Chondrocyte (in vitro differentiated cells): ENCODE measurements around the gene TSPAN18. TPM values are rescaled to one million over a fixed set of nuclear protein-coding genes. Genes with fewer than 3 reads are reported as not detected.

Source experiments
- DNase-seq: peaks from one replicate; pipeline ENCODE4 v3.0.0; 2021; ENCODE audit warnings: mixed read lengths, low spot score
- H3K27ac Mint-ChIP-seq: one replicate; pipeline ENCODE4 v1.8.0; 2021; ENCODE audit warnings: mild to moderate bottlenecking, moderate library complexity, mixed read lengths; ENCODE audit not compliant: unreplicated experiment
- H3K27me3 Mint-ChIP-seq: 2 replicates; pipeline ENCODE4 v1.8.0; 2021; ENCODE audit warnings: low read depth, mixed read lengths
- H3K36me3 Mint-ChIP-seq: 2 replicates; pipeline ENCODE4 v1.8.0; 2021; ENCODE audit warnings: low read depth, mixed read lengths
- H3K4me1 Mint-ChIP-seq: 2 replicates; pipeline ENCODE4 v1.8.0; 2021; ENCODE audit warnings: low read depth, mild to moderate bottlenecking, mixed read lengths
- H3K4me3 Mint-ChIP-seq: one replicate; pipeline ENCODE4 v1.8.0; 2021; ENCODE audit warnings: mild to moderate bottlenecking, moderate library complexity, mixed read lengths; ENCODE audit not compliant: unreplicated experiment
- H3K9me3 Mint-ChIP-seq: 2 replicates; pipeline ENCODE4 v1.8.0; 2021; ENCODE audit warnings: low read depth, mixed read lengths
- total RNA-seq: library from RNA; stranded (reverse); gene quantifications from 3 replicates; pipeline ENCODE4 v1.2.1, GENCODE V29; 2021
- TF ChIP-seq, protein P1 (sequence below): fragments of 200-600 bp; sonication (generic); IDR thresholded peaks from 2 replicates; pipeline ENCODE4 v1.5.0; 2021; ENCODE audit warnings: antibody characterized with exemption, mild to moderate bottlenecking, moderate library complexity

The TSPAN18 gene
- total RNA-seq, 1 donor from 2014 or later: 4.0 TPM

DNA sequence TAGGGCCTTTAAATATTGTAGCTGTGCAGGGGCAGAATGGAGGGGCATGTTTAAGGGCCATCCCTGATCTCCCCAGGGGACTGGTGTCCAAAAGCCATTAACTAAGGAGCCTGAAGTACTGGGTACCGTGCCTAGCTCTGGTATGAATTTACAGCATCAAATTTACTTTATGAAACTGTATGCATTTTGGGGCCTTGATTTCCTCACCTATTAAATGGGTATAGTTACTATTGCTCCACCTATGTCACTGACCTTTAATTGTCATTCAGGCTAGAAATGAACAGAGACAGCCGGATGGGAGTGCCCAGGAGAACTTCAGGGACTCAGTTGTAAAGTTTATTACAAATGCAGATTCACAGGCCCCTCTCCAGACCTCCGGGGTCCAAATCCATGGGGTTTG is 235.7 kb downstream of the TSPAN18 start:
- H3K9me3 Mint-ChIP-seq: no peaks in the 10 kb centered on the region
- no peaks in the 10 kb centered on the region for H3K27me3 Mint-ChIP-seq
- no peak overlapping the region for H3K27ac Mint-ChIP-seq
- TF ChIP-seq, protein P1, sequence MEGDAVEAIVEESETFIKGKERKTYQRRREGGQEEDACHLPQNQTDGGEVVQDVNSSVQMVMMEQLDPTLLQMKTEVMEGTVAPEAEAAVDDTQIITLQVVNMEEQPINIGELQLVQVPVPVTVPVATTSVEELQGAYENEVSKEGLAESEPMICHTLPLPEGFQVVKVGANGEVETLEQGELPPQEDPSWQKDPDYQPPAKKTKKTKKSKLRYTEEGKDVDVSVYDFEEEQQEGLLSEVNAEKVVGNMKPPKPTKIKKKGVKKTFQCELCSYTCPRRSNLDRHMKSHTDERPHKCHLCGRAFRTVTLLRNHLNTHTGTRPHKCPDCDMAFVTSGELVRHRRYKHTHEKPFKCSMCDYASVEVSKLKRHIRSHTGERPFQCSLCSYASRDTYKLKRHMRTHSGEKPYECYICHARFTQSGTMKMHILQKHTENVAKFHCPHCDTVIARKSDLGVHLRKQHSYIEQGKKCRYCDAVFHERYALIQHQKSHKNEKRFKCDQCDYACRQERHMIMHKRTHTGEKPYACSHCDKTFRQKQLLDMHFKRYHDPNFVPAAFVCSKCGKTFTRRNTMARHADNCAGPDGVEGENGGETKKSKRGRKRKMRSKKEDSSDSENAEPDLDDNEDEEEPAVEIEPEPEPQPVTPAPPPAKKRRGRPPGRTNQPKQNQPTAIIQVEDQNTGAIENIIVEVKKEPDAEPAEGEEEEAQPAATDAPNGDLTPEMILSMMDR: no peak
- H3K36me3 Mint-ChIP-seq: no peaks in the 10 kb centered on the region
- no peak for DNase-seq
- H3K4me3 Mint-ChIP-seq: no peak overlapping the region
- no peaks in the 10 kb centered on the region for H3K4me1 Mint-ChIP-seq

DNA sequence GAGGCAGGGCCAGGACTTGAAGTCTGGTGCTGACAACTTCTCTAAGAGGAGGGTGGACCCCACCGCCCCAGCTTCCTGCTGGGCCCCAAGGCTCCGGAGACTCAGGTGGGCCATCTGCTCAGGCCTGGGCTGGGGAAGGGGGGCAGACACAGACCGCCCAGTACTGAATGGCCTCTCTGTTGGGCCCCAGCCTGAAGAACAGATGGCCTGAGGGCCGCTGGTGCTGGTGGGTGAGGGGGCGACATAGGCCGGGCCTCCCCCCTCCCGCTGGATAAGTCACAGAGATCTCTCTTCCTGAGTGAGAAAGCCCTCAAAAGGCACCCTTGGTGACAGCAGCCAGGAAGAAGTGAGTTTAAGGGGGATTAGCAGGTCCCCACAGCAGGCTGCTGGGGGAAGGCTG is 236.4 kb downstream of the TSPAN18 start:
- no peak for DNase-seq
- Mint-ChIP-seq H3K4me1 (no peaks in the 10 kb centered on the region), H3K4me3 (no peak overlapping the region), H3K36me3 (no peaks in the 10 kb centered on the region), H3K9me3 (no peaks in the 10 kb centered on the region), H3K27ac (no peak overlapping the region), H3K27me3 (no peaks in the 10 kb centered on the region)
- TF ChIP-seq, protein P1: no peak

DNA sequence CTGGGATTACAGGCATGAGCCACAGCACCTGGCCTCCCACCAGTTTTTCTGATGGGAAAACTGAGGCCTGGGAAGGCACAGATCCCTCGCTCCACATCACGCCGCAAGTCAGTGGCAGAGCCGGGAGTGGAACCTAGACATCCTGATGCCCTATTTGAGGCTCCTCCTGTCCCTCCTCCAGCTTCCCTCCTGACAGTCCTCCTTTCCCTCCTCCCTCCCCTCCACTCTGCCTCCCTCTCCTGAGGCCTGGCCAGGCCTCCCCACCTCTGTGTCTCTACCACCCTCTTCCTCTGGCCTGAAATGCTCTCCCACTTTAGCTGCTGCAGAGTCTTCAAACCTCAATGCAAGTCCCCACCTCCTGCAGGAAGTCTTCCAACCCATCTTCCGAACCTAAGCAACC is 237.2 kb downstream of the TSPAN18 start:
- TF ChIP-seq, protein P1: no peak
- Mint-ChIP-seq H3K27me3 (no peaks in the 10 kb centered on the region), H3K36me3 (no peaks in the 10 kb centered on the region), H3K4me3 (no peak overlapping the region), H3K27ac (no peak overlapping the region), H3K4me1 (no peaks in the 10 kb centered on the region), H3K9me3 (no peaks in the 10 kb centered on the region)
- no peak for DNase-seq

DNA sequence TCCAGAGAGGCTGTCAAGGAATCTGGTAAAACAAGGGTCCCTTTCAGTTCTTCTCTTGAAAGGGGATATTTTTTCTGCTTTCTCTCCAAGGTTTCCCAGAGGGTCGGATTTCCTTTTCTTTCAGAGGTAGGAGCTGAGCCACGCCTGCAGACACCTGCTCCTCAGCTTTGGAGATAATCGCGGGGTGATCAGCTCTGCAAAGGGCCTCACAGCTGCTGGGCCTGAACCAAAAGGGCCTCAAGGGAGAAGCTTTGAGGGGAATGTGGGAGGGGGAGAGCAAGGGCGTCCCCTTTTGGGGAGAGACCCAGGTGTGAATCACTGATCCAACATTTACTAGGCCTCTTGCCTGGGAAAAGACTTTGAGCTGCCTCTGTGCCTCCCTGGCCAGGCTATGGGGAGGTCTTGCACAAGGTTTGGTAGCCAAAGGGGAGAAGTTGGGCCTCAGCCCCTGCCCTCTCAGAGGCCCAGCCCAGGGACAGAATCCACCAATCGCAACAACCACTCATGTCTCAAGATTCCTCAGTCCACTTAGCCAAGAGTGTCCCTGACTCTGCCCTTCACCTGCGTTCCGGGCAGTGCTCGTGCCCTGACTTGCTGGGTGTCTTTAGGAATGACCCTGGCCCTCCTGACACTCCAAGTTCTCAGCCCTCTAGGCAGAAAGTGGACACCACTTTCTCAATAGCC is 237.9 kb downstream of the TSPAN18 start:
- no peak for DNase-seq
- Mint-ChIP-seq H3K27me3 (no peaks in the 10 kb centered on the region), H3K4me1 (no peaks in the 10 kb centered on the region), H3K9me3 (no peaks in the 10 kb centered on the region), H3K4me3 (no peak overlapping the region), H3K27ac (no peak overlapping the region), H3K36me3 (no peaks in the 10 kb centered on the region)
- TF ChIP-seq, protein P1: no peak

DNA sequence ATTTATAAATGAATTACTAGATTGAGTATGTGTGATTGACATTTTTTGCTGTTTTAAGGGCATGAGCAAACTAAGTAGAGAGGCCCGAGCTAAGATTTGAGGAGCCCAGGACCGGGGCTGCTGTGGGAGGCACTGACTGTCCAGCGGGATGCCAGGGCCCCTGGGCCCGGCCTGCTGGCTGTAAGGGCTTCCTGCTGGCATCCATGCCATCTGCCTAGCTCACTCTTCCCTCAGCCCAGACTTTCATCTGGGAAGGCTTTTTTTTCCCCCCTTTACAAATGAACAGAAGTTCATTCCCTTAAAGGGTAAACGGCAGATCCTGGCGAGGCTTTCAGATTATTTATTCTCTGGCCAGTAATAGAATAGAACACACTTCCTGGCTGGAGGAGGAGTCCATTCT is 239.9 kb downstream of the TSPAN18 start:
- Mint-ChIP-seq H3K9me3 (no peaks in the 10 kb centered on the region), H3K27ac (no peak overlapping the region), H3K4me1 (no peaks in the 10 kb centered on the region), H3K4me3 (no peak overlapping the region), H3K27me3 (no peaks in the 10 kb centered on the region), H3K36me3 (no peaks in the 10 kb centered on the region)
- DNase-seq: no peak
- TF ChIP-seq, protein P1: no peak
